ENCODE data around the gene GOLT1A. TPM values are rescaled to one million over a fixed set of nuclear protein-coding genes. Genes with fewer than 3 reads are reported as not detected.

The GOLT1A gene
- total RNA-seq, 1 experiment from 2014 or later: not detected

DNA sequence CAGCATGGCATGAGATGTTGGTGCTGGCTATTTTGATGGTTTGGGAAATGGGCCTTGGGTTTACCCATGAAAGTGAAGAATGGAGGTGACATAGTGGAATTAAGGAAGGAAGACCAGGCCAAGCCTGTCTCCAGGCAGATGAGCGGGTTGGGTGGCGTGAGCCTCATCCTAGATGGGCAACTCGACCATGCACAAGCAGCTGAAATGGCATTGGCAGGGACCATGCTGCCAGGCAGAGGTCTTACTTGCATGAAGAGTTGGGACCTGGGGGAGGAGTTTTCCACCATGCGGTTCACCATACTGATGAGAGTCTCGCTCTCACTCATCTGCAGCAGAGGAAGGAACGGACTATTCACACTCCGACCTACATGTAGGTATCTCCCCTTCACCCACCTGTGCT, 37.5 kb upstream of the GOLT1A start:
- POLR2A ChIA-PET (ENCODE audit: low non-redundant PET): no interaction called here

DNA sequence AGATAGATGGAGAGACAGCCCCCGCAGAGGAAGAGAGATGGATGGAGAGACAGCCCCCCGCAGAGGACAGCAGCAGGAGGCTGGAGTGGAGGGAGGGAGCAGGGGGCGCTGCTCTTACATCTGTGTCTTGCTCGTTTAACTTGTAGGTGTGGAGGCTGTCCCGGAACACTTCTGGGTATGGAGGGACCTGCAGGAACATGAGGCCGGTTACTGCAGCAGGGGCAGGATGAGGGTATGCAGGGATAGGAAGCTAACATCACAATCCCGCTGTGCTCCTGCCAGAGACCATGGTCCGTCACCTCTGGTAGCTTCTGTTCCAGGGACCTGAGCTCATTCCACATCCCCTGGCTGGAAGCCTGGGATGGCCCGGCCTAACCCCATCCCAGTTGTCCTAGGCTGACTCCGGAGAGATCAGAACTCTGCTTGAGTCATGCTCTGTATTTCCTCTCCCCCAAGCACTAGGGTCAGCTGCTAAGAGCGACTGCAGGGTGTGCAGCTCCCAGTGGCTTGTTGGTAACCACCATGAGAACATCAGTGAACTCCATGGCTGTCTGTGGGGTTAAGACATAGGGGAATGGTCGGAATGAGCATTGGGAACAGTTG, 36.7 kb upstream of the GOLT1A start:
- CTCF ChIA-PET: no interaction called here
- Histone ChIP-seq H3K27me3 (replicated peaks; ENCODE audit: insufficient read depth, low read depth, low read length, poor library complexity) (no peaks in the 10 kb centered on the region), H3K27ac (ENCODE audit: low read depth, low read length, poor library complexity, severe bottlenecking) (no peak overlapping the region), H3K4me3 (ENCODE audit: low read depth, low read length, poor library complexity, severe bottlenecking) (no peak overlapping the region), H3K36me3 (ENCODE audit: insufficient read depth, low read length, poor library complexity, severe bottlenecking) (no peaks in the 10 kb centered on the region), H3K9me3 (ENCODE audit: low read depth, low read length, poor library complexity, severe bottlenecking) (no peaks in the 10 kb centered on the region), H3K4me1 (ENCODE audit: insufficient read depth, low read length, poor library complexity, severe bottlenecking) (peaks cover 14% of the 10 kb centered on the region)
- no peak for DNase-seq (ENCODE audit: low spot score)
- no peak for TF ChIP-seq EZH2 (IDR thresholded peaks at IDR 0.05; ENCODE audit: borderline replicate concordance, low read depth, low read length, poor library complexity, severe bottlenecking)
- TF ChIP-seq, protein P1, sequence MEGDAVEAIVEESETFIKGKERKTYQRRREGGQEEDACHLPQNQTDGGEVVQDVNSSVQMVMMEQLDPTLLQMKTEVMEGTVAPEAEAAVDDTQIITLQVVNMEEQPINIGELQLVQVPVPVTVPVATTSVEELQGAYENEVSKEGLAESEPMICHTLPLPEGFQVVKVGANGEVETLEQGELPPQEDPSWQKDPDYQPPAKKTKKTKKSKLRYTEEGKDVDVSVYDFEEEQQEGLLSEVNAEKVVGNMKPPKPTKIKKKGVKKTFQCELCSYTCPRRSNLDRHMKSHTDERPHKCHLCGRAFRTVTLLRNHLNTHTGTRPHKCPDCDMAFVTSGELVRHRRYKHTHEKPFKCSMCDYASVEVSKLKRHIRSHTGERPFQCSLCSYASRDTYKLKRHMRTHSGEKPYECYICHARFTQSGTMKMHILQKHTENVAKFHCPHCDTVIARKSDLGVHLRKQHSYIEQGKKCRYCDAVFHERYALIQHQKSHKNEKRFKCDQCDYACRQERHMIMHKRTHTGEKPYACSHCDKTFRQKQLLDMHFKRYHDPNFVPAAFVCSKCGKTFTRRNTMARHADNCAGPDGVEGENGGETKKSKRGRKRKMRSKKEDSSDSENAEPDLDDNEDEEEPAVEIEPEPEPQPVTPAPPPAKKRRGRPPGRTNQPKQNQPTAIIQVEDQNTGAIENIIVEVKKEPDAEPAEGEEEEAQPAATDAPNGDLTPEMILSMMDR (conservative IDR thresholded peaks at IDR 0.05; ENCODE audit: low read depth, low read length): no peak
- intact Hi-C loops (cut with micrococcal nuclease; ENCODE audit: unreplicated experiment): no loop called here
- POLR2A ChIA-PET (ENCODE audit: low non-redundant PET): no interaction called here
- BruUV-seq (replicated peaks): no TSS peak

More for the DNA sequence above, 37.5 kb upstream of the GOLT1A start:
- Histone ChIP-seq H3K27ac (ENCODE audit: low read depth, low read length, poor library complexity, severe bottlenecking) (no peak overlapping the region), H3K9me3 (ENCODE audit: low read depth, low read length, poor library complexity, severe bottlenecking) (no peaks in the 10 kb centered on the region), H3K4me1 (ENCODE audit: insufficient read depth, low read length, poor library complexity, severe bottlenecking) (peaks cover 21% of the 10 kb centered on the region), H3K36me3 (ENCODE audit: insufficient read depth, low read length, poor library complexity, severe bottlenecking) (no peaks in the 10 kb centered on the region), H3K27me3 (replicated peaks; ENCODE audit: insufficient read depth, low read depth, low read length, poor library complexity) (no peaks in the 10 kb centered on the region), H3K4me3 (ENCODE audit: low read depth, low read length, poor library complexity, severe bottlenecking) (no peak overlapping the region)
- BruUV-seq (replicated peaks): no TSS peak
- CTCF ChIA-PET: no interaction called here
- TF ChIP-seq, protein P1 (conservative IDR thresholded peaks at IDR 0.05; ENCODE audit: low read depth, low read length): no peak
- intact Hi-C loops (cut with micrococcal nuclease; ENCODE audit: unreplicated experiment): no loop called here
- DNase-seq (ENCODE audit: low spot score): no peak

DNA sequence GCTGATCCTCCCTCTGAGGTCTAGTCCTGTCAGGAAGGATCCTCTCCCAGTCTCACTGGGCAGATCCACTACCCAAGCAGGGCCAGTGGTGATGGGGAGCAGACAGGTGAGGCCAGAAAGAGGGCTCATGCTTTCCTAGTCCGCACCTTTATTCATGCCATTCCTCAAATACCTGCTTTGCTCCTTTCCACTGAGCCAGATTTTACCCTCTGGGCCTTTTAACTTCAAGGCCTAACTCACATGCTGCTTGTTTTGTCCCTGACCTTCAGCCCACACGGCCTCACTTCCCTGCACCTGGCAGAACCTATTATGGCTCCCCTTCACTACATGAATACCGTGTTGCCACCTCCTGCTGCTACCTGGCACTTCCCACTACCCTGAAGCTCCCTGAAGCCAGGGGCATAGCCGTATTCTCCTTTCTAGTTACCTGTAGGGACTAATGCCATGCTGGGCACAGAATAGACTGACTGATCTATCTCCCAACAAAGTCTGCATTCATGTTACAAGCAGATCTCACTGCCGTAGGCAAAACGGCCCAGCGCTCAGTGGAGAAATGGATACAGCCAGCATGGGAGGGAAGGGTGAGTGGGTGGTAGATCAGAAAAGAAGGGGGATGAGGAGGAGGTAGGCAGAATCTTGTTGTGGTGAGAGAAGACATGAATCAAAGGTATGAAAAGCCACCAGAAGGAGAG, 36.1 kb upstream of the GOLT1A start:
- DNase-seq (ENCODE audit: low spot score): no peak
- BruUV-seq (replicated peaks): no TSS peak
- POLR2A ChIA-PET (ENCODE audit: low non-redundant PET): no interaction called here
- CTCF ChIA-PET: no interaction called here
- intact Hi-C loops (cut with micrococcal nuclease; ENCODE audit: unreplicated experiment): no loop called here
- no peak overlapping the region for H3K27ac ChIP-seq (ENCODE audit: low read depth, low read length, poor library complexity, severe bottlenecking)
- H3K9me3 ChIP-seq (ENCODE audit: low read depth, low read length, poor library complexity, severe bottlenecking): no peaks in the 10 kb centered on the region
- no peak for TF ChIP-seq EZH2 (IDR thresholded peaks at IDR 0.05; ENCODE audit: borderline replicate concordance, low read depth, low read length, poor library complexity, severe bottlenecking)
- TF ChIP-seq, protein P1 (conservative IDR thresholded peaks at IDR 0.05; ENCODE audit: low read depth, low read length): no peak
- peaks cover 7% of the 10 kb centered on the region for H3K4me1 ChIP-seq (ENCODE audit: insufficient read depth, low read length, poor library complexity, severe bottlenecking)
- no peak overlapping the region for H3K4me3 ChIP-seq (ENCODE audit: low read depth, low read length, poor library complexity, severe bottlenecking)
- H3K27me3 ChIP-seq (replicated peaks; ENCODE audit: insufficient read depth, low read depth, low read length, poor library complexity): no peaks in the 10 kb centered on the region
- no peaks in the 10 kb centered on the region for H3K36me3 ChIP-seq (ENCODE audit: insufficient read depth, low read length, poor library complexity, severe bottlenecking)
